ENCODE measurements around the gene UBL7.

- TF ChIP-seq TBP (IDR thresholded peaks at IDR 0.05; ENCODE audit: low read depth, low read length) (no peak), ASH2L (IDR thresholded peaks at IDR 0.05; ENCODE audit: low read length) (no peak), CTCF (IDR thresholded peaks at IDR 0.05; ENCODE audit: control extremely low read depth in 1 of 3, insufficient read depth in 1 of 3, low read depth in 1 of 3, low read length in 3 of 3) (no peak), MAX (IDR thresholded peaks at IDR 0.05) (no peak), MAFK (IDR thresholded peaks at IDR 0.05; ENCODE audit: low read depth, low read length) (no peak), GABPA (IDR thresholded peaks at IDR 0.05; ENCODE audit: borderline replicate concordance, insufficient read depth, low read length) (no peak), POLR2AphosphoS5 (IDR thresholded peaks at IDR 0.05; ENCODE audit: low read depth, low read length) (no peak), POLR2A (IDR thresholded peaks at IDR 0.05; ENCODE audit: control extremely low read depth in 1 of 2, low read depth in 2 of 2, low read length in 2 of 2) (no peak), EZH2 (IDR thresholded peaks at IDR 0.05; ENCODE audit: low read depth, low read length, severe bottlenecking) (no peak), SUZ12 (IDR thresholded peaks at IDR 0.05; ENCODE audit: low read length) (no peak), KDM1A (IDR thresholded peaks at IDR 0.05; ENCODE audit: borderline replicate concordance, low read length) (no peak), SP1 (IDR thresholded peaks at IDR 0.05; ENCODE audit: low read depth, low read length) (no peak), EP300 (IDR thresholded peaks at IDR 0.05; ENCODE audit: borderline replicate concordance in 1 of 2, low read depth in 2 of 2, low read length in 2 of 2) (no peak)
These were observed 35.3 kb downstream of the UBL7 start for GRCh38 chr15:74425630-74426029.

Data from H1 (cell line).